Esophagus mucosa (tissue), 1 donor: ENCODE measurements around the gene SLC51A. TPM values are rescaled to one million over a fixed set of nuclear protein-coding genes. Genes with fewer than 3 reads are reported as not detected.
"Not testable (repeated sequence)": the region's sequence is repeated elsewhere in the genome, so short reads cannot be mapped to it uniquely, and the experiment has no call there.

Experiments
- ATAC-seq: fragments of 200-7000 bp; cut with Tn5 transposase; one replicate; pipeline ENCODE4 v1.9.1; 2020
- total RNA-seq: library from RNA; stranded (reverse); gene quantifications from one replicate; pipeline ENCODE4 v1.2.4, GENCODE V29; 2023
- donor health status: DM: yes; HTN: yes; CAD: no.

SLC51A gene
- total RNA-seq, 1 donor from 2014 or later: not detected

DNA sequence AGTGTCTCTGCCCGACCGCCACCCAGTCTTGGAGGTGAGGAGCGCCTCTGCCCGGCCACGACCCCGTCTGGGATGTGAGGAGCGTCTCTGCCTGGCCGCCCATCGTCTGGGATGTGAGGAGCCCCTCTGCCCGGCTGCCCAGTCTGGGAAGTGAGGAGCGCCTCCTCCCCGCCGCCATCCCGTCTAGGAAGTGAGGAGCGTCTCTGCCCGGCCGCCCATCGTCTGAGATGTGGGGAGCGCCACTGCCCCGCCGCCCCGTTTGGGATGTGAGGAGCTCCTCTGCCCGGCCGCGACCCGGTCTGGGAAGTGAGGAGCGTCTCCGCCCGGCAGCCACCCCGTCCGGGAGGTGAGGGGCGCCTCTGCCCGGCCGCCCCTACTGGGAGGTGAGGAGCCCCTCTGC is 27.8 kb downstream of the SLC51A start:
- ATAC-seq: not testable (repeated sequence)

DNA sequence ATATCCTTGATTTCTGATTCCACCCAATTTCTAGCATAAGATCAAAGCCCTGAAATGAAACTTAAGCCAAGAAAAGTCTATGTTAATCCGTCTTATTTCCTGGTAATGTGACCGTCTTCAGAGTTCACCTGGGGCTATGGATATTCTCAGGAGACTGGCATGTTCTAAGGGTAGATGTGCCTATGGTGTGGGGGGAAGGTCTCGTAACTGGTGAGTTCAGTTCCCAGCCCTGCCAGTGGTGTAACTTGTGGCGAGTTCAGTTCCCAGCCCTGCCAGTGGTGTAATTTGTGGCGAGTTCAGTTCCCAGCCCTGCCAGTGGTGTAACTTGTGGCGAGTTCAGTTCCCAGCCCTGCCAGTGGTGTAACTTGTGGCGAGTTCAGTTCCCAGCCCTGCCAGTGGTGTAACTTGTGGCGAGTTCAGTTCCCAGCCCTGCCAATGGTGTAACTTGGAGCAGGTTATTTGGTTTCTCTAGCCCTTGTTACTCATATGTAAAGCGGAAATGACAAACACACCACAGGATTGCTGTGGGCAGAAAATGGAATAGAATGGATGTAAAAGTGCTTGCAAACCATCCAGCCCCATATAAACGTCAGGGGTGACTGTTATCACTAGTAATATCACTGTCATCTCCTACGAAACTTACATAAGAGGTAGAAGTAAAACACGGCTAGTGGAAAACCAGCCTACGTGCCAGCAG is 30.4 kb downstream of the SLC51A start:
- ATAC-seq: no peak

DNA sequence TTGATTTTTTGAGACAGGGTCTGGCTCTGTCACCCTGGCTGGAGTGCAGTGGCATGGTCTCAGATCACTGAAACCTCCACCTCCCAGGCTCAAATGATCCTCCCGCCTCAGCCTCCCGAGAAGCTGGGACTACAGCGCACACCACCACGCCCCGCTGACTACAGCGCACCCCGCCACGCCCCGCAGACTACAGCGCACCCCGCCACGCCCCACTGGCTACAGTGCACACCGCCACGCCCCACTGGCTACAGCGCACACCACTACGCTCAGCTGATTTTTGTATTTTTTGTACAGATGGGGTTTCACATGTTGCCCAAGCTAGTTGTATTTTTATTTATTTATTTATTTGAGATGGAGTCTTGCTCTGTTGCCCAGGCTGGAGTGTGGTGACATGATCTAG is 35.6 kb downstream of the SLC51A start:
- peak; percentile 48 for ATAC-seq

DNA sequence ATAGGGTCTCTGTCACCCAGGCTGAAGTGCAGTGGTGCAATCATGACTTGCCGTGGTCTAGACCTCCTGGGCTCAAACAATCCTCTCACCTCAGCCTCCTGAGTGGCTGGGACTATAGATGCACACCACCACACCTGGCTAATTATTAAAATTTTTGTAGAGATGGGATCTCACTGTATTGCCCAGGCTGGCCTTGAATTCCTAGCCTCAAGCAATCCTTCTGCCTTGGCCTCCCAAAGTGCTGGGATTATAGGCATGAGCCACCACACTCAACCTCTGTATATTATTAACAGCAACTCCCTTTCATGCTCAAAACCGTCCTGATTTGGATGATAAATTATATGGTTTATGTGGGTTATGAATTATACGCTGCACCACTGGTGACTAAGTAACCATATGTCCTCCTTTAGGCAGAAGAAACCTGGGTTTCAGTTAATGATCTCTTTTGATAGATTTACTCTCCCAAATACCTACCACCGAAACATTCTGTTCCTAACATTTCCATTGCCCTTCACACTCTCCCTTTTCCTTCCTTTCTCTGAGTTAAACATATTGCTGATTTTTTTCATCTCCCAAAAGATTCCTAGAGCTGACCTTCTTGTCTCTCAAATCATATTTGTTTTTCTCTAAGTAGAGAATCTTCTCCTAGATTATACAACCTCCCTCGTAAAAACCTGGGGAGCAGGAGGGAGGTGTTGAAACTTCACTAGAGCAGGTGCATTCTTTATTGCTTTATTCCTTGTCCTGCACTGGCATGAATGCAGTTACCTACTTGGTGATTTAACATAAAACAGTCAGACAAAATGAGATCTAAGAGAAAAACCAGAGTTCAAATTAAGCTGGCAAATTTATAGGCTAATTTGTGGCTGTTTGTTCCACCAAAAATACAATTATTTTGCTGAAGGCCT is 38.3 kb downstream of the SLC51A start:
- ATAC-seq: no peak

DNA sequence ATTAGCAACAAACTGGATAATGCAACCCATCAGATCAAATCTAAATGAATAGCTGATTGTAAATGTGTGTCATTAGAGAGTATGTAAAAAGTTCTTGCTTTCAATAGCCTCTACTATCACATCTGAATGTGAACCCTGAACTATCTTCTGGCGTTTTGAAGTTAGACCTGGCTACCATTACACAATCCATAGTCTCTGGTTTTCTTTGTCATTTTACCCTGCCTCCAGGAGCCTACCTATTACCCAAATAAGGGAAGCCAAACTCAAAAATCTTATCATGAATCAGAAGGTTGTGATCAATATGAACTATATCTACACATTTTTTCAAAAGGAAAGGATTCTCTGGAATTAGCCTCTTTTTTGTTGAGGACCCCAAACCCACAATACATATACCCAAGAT is 39.4 kb downstream of the SLC51A start:
- ATAC-seq: no peak

DNA sequence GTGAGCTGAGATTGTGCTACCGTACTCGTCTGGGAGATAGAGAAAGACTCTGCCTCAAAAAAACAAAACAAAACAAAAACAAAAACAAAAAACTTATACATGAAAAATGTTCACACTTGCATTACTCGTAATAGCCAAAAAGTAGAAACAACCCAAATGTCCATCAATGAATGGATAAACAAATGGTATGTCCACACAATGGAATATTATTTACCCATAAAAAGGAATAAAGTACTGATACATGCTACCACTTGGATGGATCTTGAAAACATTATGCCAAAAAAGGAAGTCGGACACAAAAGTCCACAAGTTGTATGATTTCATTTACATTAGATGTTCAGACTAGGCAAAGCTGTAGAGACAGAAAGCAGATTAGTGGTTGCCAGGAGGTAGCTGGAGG is 44.5 kb downstream of the SLC51A start:
- no peak for ATAC-seq

DNA sequence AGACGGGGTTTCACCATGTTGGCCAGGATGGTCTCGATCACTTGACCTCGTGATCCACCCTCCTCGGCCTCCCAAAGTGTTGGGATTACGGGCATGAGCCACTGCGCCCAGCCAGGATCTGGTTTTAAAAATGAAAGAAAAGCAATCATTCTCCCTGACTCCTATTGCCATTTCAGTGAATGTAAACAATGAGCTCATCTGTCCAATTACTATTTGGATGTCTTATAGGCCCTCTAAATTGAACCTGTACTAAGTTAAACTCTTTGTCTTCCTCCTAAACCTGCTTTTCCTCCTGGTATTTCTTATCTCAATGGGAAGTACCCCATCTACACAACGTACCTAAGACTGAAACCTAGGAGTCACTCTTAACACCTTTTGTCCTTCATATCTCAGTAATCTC is 47.5 kb downstream of the SLC51A start:
- no peak for ATAC-seq

DNA sequence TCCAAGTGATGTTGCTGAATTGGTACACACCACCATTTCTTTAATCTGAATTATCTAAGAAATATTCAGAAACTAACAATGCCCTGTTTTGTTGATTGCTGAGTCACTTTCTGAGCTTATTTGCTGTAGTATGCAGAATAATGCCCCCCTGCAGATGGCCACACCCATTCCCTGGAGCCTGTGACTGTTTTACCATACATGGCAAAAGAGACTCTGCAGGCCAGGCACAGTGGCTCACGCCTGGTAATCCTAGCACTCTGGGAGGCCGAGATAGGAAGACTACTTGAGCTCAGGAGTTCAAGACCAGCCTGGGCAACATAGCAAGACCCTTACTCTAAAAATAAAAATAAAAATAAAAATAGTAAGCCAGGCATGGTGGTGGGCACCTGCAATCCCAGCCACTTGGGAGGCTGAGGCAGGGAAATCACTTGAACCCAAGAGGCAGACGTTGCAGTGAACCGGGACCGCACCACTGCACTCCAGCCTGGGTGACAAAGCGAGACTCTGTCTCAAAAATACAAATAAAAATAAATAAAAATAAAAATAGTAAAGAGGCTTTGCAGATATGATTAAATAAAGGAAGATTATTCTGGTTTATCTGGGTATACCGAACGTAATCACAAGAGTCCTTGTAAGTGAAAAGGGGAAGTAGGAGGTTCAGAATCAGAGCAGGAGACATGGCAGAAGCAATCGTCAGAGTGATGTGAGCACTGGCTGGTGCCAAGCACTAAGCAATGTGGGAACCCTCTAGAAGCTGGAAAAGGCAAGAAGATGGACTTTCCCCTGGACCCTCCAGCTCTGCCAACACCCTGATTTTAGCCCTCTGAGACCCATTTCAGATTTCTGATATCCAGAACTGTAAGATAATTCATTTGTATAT is 52.2 kb downstream of the SLC51A start:
- ATAC-seq: peak; percentile 89

DNA sequence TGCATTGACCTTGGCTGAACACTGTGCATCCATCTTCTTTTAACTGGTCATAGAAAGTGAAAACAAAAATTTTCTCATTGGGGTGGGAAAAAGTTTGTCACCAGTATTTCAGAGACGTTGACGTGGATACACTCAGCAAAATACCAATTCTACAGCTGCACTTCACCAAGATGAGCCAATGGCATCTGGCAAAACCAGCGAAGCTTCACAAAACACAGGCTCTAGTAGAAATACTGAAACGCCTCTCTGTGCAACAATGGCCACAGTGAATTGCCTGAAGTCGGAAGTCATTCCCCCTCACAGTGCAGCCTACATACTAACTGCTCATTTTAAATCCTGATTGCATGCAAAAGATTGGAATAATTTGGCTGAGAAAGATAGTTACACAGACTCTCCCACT is 54.2 kb downstream of the SLC51A start:
- no peak for ATAC-seq

DNA sequence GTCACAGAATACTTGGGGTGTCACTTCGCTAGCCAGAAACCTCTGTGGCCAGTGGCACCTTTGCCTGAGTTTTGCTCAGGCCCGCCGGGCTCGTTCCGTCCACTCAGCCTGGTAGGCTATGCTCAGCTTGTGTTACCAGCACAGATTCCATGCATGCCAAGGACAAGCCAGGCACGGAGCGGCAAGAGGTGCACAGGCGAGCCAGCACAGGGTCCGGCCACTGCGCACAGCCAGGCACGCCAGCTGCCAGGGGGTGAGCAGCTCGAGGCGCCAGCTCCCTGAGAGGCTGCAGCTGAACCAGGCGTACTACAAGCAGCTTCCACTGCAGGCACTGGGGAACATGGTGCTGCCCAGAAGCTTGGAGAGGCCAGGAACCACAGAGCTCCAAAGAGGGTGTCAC is 56.5 kb downstream of the SLC51A start:
- ATAC-seq: no peak

DNA sequence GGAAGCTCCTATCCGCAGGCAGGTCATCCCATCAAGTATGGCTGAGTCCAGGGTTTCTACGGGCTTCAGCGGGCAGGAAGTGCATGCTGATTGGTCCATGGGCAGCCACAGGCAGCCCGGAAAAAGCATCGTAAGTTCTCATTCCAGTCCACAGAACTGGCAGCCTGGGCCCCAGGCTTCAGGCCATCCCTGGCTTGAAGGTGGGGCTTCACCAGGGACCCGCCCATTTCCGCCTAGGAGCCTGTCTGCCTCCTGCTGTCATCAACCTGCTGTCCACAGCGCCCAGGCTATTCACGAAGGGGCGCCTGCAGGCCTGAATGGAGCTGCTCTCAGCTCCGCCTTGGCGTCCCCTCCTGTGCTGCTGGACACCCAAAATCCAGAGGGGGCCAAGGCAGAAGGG is 57.3 kb downstream of the SLC51A start:
- ATAC-seq: peak; percentile 14

DNA sequence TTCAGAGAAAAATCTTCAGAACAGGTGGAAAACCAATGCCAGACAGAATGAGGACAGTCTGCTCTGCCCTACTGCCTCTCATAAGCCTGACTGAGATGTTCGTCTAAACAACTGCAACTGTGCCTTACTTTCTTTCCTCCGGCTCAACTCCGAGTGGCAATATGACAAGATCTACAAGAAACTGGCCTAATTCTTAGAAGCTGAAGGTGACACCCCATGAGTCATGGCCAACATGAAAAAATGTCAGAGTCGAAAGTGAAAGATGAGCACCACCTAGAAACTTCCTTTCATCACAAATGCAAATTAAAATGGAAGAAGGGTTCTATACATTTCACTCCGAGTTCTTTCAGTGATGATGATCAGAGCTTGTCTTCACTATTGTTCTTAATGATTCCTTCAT is 58.3 kb downstream of the SLC51A start:
- ATAC-seq: peak; percentile 53

DNA sequence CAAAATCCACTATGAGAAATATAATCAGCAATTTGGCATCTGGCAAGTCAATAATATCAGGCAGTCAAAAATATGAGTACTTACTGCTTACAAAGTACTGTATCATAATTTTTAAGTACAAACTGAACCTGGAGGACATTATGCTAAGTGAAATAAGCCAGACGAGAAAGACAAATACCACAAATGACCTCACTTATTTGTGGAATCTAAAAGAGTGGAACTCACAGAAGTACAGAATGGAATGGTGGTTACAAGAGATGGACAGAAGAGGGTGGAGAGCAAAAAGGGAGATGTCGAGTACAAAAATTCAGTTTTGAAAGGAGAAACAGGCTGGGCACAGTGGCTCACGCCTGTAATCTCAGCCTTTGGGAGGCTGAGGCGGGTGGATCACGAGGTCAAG is 58.8 kb downstream of the SLC51A start:
- no peak for ATAC-seq

DNA sequence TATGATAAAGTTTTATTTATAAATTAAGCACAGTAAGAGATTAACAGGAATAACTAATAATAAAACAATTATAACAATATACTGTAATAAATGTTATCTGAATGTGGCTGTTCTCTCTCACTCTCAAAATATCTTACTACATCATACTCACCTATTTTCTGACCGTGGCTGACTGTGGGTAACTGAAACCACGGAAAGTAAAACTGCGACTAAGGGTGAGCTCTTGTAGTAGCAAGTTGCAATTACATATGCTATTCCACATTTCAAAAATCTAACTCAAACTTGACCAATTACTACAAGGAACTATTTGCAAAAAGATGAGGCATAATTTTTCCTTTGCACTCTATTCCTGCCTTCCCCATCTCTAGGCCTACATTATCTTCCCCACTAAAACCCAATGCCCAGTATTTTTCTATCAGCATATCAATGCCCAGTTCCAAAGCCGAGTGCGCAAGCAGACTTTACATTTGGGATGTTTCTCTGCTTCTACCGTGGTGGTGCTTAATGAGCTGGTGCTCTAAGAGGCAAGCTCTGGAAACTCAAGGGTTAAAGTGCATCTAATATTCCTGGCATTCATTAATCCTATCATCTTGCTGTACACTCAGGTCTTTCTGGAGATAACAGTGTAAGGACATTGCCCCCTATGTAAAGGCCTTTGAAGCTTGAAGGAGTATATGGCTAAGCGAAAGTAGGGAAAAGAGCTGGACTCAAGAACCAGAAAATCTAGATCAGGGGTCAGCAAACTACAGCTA is 64.5 kb downstream of the SLC51A start:
- ATAC-seq: no peak

DNA sequence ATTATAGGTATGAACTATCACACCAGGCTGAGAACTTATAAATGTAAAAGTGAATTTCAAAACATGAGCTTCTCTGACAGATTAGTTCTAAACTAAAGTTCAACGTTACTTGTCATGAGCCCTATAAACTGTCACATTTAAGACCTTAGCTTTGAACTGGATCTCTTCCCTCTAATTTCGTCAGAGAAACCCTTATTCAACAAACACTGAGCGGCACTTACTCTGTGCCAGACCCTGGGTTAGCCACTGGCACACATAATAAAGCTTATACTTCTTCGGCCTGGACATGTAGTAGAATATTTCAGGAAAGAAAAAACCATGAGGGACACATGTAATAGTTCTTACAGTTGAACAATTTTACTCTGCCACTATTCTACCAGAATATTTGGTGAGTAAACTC is 65.6 kb downstream of the SLC51A start:
- ATAC-seq: no peak

Other genes with a start within 250 kb of the SLC51A start
- 51.3 TPM for gene TFRC, start 134.4 kb upstream of the SLC51A start, total RNA-seq
- not detected for gene ZDHHC19, start 5.1 kb upstream of the SLC51A start, total RNA-seq
- 49.2 TPM for gene PCYT1A, start 71.2 kb downstream of the SLC51A start, total RNA-seq
- gene DYNLT2B, start 101.7 kb downstream of the SLC51A start, total RNA-seq: 14.6 TPM
- gene TM4SF19, start 121.9 kb downstream of the SLC51A start, total RNA-seq: 8.2 TPM
- gene UBXN7, start 215.9 kb downstream of the SLC51A start, total RNA-seq: 31.9 TPM